SHP77 treated with DMSO at 0.1 percent for 48 hours (cell line): ENCODE results near the gene QTRT2.

ENCODE experiments used
- DNase-seq: peaks from one replicate; lab custom pipeline; 2025; lab: John Stamatoyannopoulos, UW

The QTRT2 gene

DNA sequence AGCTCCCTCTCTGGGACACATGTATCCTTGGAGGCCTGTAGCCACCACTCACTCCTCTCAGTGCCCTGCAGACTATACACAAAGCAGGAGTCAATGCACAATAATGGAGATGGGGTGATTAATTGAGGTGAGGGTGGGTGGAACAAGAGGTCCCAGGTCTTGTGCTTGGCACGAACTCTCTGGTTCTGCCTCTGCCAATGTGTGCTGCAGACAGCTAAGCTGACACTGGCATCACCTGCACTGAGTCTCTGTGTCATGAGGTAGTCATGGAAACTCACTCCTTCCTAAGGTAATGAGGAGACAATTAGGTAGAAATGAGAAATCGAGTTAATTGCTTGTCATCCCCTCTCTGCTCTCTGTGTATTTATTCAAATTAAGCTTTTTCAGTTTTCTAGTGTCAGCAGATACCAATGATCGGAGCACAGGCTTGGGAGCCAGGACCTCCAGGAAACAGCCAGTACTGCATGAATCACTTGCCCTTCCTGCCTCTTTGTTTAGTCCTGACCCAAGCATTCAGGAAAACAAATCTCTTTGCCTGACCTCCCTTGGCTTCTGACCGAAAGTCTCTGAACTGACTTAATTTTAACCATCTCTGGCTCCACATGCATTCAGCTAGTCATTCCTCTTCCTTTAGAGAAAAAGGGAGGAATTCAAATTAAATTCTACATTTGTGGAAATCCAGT is 65.6 kb downstream of the QTRT2 start:
- no peak for DNase-seq

DNA sequence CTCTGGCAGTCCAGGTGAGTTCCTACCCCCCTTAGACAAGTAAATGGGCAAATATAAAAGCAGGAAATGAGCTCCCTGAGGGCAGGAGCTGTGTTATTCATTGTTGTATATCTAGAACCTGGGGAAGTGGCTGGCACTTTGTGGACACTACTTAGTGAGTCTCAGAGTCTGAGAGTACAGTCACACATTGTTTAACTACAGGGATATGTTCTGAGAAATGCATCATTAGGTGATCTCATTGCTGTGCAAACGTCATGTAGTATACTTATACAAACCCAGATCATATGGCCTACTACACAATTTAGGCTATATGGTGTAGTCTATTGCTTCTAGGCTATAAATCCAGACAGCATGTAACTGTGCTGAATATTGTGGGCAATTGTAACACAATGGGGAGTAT is 69.9 kb downstream of the QTRT2 start:
- DNase-seq = no peak

DNA sequence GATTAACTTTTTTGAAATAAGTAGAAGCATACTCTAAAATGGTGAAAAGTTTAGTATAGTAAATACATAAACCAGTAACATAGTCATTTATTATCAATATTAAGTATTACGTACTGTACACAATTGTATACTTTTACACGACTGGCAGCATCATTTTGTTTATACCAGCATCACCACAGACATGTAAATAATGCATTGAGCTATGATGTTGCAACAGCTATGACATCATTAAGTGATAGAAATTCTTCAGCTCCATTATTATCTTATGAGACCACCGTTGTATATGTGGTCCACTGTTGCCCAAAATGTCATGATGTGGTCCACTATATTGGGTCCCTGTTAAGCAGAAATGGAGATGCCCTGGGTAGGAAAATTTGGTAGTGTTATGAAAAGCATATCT is 71.0 kb downstream of the QTRT2 start:
- no peak for DNase-seq

DNA sequence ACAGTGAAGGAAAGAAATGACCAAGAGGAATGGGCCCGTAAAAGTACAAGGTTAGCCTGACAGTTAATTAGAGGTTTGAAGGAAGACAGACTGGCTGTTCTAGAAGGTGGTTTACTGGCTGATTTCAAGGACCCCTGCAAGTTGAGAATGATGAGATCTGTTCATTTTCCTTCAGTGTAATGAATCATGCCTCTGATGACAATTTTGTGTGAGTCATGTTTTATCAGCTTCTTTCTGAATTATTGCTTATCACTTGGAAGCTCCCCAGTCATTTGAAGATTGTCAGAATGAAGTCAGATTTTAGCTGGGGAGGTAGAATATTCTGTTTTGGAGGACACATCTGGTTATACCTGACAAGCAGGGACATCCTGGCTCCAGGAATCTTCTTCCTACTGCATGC is 71.7 kb downstream of the QTRT2 start:
- no peak for DNase-seq

DNA sequence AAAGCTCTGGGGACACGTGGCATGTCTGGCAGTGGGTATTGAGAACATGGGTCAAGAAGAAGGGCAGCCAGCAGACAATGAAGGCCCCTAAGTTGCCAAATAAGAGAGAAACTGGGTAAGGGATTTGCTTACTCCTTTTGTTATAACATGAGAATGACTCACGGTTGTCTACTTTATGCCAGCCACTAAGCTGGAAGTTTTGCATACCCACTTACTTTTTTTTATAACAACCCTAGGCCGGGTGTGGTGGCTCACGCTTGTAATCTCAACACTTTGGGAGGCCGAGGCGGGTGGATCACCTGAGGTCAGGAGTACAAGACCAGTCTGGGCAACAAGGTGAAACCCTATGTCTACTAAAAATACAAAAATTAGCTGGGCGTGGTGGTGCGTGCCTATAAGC is 72.3 kb downstream of the QTRT2 start:
- DNase-seq = no peak

DNA sequence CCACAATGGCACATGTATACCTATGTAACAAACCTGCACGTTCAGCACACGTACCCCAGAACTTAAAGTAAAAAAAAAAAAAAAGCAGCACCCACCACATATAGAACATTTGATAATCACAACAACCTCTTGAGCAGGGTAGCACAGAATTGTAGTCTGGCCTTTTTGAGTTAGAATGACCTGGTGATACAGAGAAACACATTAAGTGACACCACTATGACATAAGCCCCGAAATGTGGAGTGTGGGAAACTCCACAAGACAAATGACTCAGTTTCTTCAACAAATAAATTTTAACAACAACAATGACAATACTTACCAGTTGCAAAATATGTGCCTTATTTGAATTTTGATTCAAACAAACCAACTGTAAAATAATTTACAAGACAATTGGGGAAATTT is 76.0 kb downstream of the QTRT2 start:
- DNase-seq = no peak

DNA sequence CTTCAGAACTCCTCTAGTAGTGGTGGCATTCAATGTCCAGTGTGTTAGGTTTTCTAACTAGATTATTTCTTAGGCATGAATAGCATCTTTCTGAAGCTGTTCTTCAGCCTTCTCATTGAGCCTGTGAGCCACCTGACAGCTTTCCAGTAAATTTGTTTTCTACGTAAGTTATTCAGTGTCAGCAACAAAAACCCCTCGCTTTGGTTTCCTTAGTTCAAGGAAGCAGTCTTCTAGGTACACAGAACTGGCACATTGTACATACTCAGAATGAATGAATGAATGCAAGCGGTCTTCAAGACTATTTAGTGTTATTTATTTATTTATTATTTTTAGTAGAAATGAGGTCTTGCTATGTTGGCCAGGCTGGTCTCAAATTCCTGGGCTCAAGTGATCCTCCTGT is 77.4 kb downstream of the QTRT2 start:
- DNase-seq = no peak
